K562 (cell line): ENCODE data around the gene ZNF18. TPM values are rescaled to one million over a fixed set of nuclear protein-coding genes. Genes with fewer than 3 reads are reported as not detected.

Experiments used
- ATAC-seq: fragments of 200-7000 bp; cut with Tn5 transposase; 3 replicates; pipeline ENCODE4 v1.9.1; 2020; ENCODE audit warnings: moderate library complexity
- BruUV-seq: library from RNA; stranded (reverse); fragments of 400-500 nt; replicated peaks from 2 replicates; lab custom pipeline; 2021; lab: Mats Ljungman, UMichigan
- CTCF ChIA-PET: fragments of 300-600 bp; formaldehyde crosslinking; extraction: SDS; loops from one replicate; lab custom pipeline; 2021; ENCODE audit warnings: low intra/inter-chr PET ratio; lab: Yijun Ruan, JAX
- POLR2A ChIA-PET: fragments of 300-600, 350-650 bp; sonication (Branson Sonifier 250); formaldehyde crosslinking; extraction: SDS; loops from one replicate; lab custom pipeline; 2021; ENCODE audit warnings: antibody characterized with exemption, inconsistent platforms; lab: Yijun Ruan, JAX
- DNase-seq, 4 experiments: peaks; one replicate each; pipeline versions ENCODE4 v3.0.0 to v3.0.0-alpha.2; 2011 to 2018; ENCODE audit warnings: low spot score in 3 of 4, mixed read lengths in 3 of 4; ENCODE audit errors: extremely low read depth in 1 of 4
- FAIRE-seq: peaks from 2 replicates; lab custom pipeline; 2011; peaks lifted over from hg19 to GRCh38; lab: Jason Lieb, UNC
- H2AFZ ChIP-seq: 2 replicates; pipeline ENCODE4 v1.6.0; 2011; ENCODE audit warnings: low read depth, low read length, control low read depth, inconsistent platforms
- H3K27ac ChIP-seq: fragments of 200-600 bp; 3 replicates; pipeline ENCODE4 v1.8.0; 2011; ENCODE audit warnings: low read depth, mild to moderate bottlenecking, control low read depth, inconsistent platforms, low read length, moderate library complexity, mixed read lengths; ENCODE audit errors: extremely low read depth
- H3K27me3 ChIP-seq, 2 experiments: fragments of 300-600 bp in 1 of 2; 2 replicates in 1 of 2; 3 replicates in 1 of 2; pipeline versions ENCODE4 v1.6.0 to v1.8.0; 2011; ENCODE audit warnings: inconsistent platforms in 2 of 2, low read length in 2 of 2, mild to moderate bottlenecking in 1 of 2, mixed read lengths in 1 of 2, moderate library complexity in 1 of 2; ENCODE audit not compliant: control insufficient read depth in 2 of 2, insufficient read depth in 2 of 2
- H3K36me3 ChIP-seq: fragments of 300-600 bp; 3 replicates; pipeline ENCODE4 v1.8.0; 2011; ENCODE audit warnings: mild to moderate bottlenecking, low read length, inconsistent platforms; ENCODE audit not compliant: control insufficient read depth, insufficient read depth
- H3K4me1 ChIP-seq, 2 experiments: fragments of 200-600 bp in 1 of 2; replicated peaks in 1 of 2; 2 replicates in 1 of 2; 3 replicates in 1 of 2; pipeline versions ENCODE4 v1.5.1 to v1.8.0; 2011; ENCODE audit warnings: inconsistent platforms in 2 of 2, low read length in 2 of 2, mild to moderate bottlenecking in 1 of 2, mixed read lengths in 1 of 2, moderate library complexity in 1 of 2; ENCODE audit not compliant: control insufficient read depth in 2 of 2, insufficient read depth in 2 of 2
- H3K4me2 ChIP-seq: 2 replicates; pipeline ENCODE4 v1.6.1; 2011; ENCODE audit warnings: low read length, control low read depth, inconsistent platforms, mixed read lengths; ENCODE audit not compliant: insufficient read depth
- H3K4me3 ChIP-seq: fragments of 200-600 bp; sonication (generic), shearing (Covaris generic); 2 replicates; pipeline ENCODE4 v1.5.1; 2016; ENCODE audit warnings: control low read depth, inconsistent platforms
- H3K79me2 ChIP-seq: fragments of 200-600 bp; 3 replicates; pipeline ENCODE4 v1.8.0; 2011; ENCODE audit warnings: low read length, inconsistent platforms; ENCODE audit not compliant: control insufficient read depth, insufficient read depth
- H3K9ac ChIP-seq, 2 experiments: 2 replicates each; pipeline versions ENCODE4 v1.6.0 to v1.6.1; 2011; ENCODE audit warnings: low read depth in 2 of 2, low read length in 2 of 2, control low read depth in 1 of 2, inconsistent platforms in 1 of 2, mild to moderate bottlenecking in 1 of 2, mixed read lengths in 1 of 2; ENCODE audit not compliant: insufficient read depth in 1 of 2
- H3K9me1 ChIP-seq: one replicate; pipeline ENCODE4 v1.6.0; 2011; ENCODE audit warnings: inconsistent platforms, mild to moderate bottlenecking, low read length, moderate library complexity; ENCODE audit not compliant: control insufficient read depth, insufficient read depth
- H3K9me3 ChIP-seq: replicated peaks from 2 replicates; pipeline ENCODE4 v1.5.1; 2011; ENCODE audit warnings: low read depth, low read length, inconsistent platforms; ENCODE audit not compliant: control insufficient read depth, insufficient read depth
- H4K20me1 ChIP-seq: replicated peaks from 2 replicates; pipeline ENCODE4 v1.6.1; 2011; ENCODE audit warnings: low read length, inconsistent platforms, mixed read lengths; ENCODE audit not compliant: control insufficient read depth, insufficient read depth
- DIDO1 ChIP-seq: fragments of 450-650 bp; IDR thresholded peaks from 2 replicates; pipeline ENCODE4 v1.6.1; 2016; ENCODE audit warnings: low read depth, missing biosample characterization, missing genetic modification characterization
- FOSL1 ChIP-seq: fragments of 200-800 bp; sonication (Bioruptor generic); conservative IDR thresholded peaks from 2 replicates; pipeline ENCODE4 v1.6.1; 2016; ENCODE audit warnings: missing genetic modification characterization, missing compliant biosample characterization
- HLTF ChIP-seq: fragments of 450-650 bp; IDR thresholded peaks from 2 replicates; pipeline ENCODE4 v1.6.1; 2016
- MAFK ChIP-seq: IDR thresholded peaks from 2 replicates; pipeline ENCODE4 v1.6.1; 2011; ENCODE audit warnings: low read length, improper control_type of control experiment
- NFIX ChIP-seq: fragments of 250-450 bp; sonication (Bioruptor Pico); IDR thresholded peaks from 2 replicates; pipeline ENCODE4 v1.4.0; 2020; ENCODE audit warnings: low read depth, mild to moderate bottlenecking, moderate library complexity
- RBM34 ChIP-seq: fragments of 200-400 bp; formaldehyde crosslinking; IDR thresholded peaks from 2 replicates; pipeline ENCODE4 v1.6.1; 2018; ENCODE audit warnings: low read length, borderline replicate concordance; ENCODE audit not compliant: insufficient read depth
- SP1 ChIP-seq: sonication (generic); formaldehyde crosslinking; IDR thresholded peaks from 2 replicates; pipeline ENCODE4 v1.8.1; 2022; ENCODE audit warnings: mild to moderate bottlenecking, missing genetic modification reagents
- USF2 ChIP-seq: sonication (generic); formaldehyde crosslinking; IDR thresholded peaks from 2 replicates; pipeline ENCODE4 v1.5.0; 2020; ENCODE audit warnings: missing genetic modification reagents
- ZBTB11 ChIP-seq, 3 experiments: fragments of 200-800 bp in 1 of 3; fragments of 250-450 bp in 1 of 3; fragments of 450-650 bp in 1 of 3; sonication (Bioruptor Pico) in 1 of 3; sonication (Bioruptor generic) in 1 of 3; formaldehyde crosslinking in 1 of 3; IDR thresholded peaks; 2 replicates each; pipeline versions ENCODE4 v1.6.1 to v1.8.0; 2016 to 2022; ENCODE audit warnings: mild to moderate bottlenecking in 2 of 3, missing genetic modification characterization in 2 of 3, missing compliant biosample characterization in 1 of 3, moderate library complexity in 1 of 3
- ZBTB17 ChIP-seq: fragments of 450-650 bp; formaldehyde crosslinking; IDR thresholded peaks from 2 replicates; pipeline ENCODE4 v1.4.0; 2020; ENCODE audit warnings: mild to moderate bottlenecking
- ZNF217 ChIP-seq: sonication (generic); formaldehyde crosslinking; IDR thresholded peaks from 2 replicates; pipeline ENCODE4 v1.8.0; 2022; ENCODE audit warnings: mild to moderate bottlenecking, missing genetic modification reagents
- ZNF324 ChIP-seq: fragments of 250-450 bp; sonication (Bioruptor Pico); IDR thresholded peaks from 2 replicates; pipeline ENCODE4 v1.4.0; 2020; ENCODE audit warnings: mild to moderate bottlenecking
- WGBS: fragments of 100-300 bp; shearing (Covaris generic); methylation state at CpG from one replicate; pipeline ENCODE4 v1.1.6; 2016; ENCODE audit warnings: low coverage, mixed read lengths; ENCODE audit not compliant: insufficient coverage; ENCODE audit errors: missing lambda C conversion rate; 5-methylcytosine and 5-hydroxymethylcytosine counted together
- in situ Hi-C: fragments of 300-500 bp; cut with MboI; formaldehyde crosslinking; loops from 4 replicates; pipeline ENCODE4 v1.15.0; 2018; ENCODE audit warnings: inconsistent platforms, mixed read lengths
- intact Hi-C: fragments of 100-400 bp; cut with micrococcal nuclease; formaldehyde crosslinking; loops from 2 replicates; pipeline ENCODE4 v1.14.2; 2022
- polyA plus RNA-seq, 8 experiments: library from polyadenylated mRNA; depleted of rRNA in 4 of 8; stranded (reverse) in 5 of 8; unstranded in 3 of 8; fragments of >200 nt; fragmentation: Nextera tagmentation in 2 of 8; fragmentation: Illumina TruSeq in 1 of 8; extraction: Ambion mirVana in 2 of 8; extraction: Trizol in 1 of 8; gene quantifications; 2 replicates each; pipeline versions ENCODE4 v1.2.1 to v1.2.3, GENCODE V29; 2011 to 2014; ENCODE audit warnings: inconsistent platforms in 1 of 8, missing spikeins in 1 of 8
- total RNA-seq, 7 experiments: library from RNA; depleted of rRNA in 6 of 7; stranded (reverse); fragments of >200 nt in 6 of 7; fragmentation: Illumina TruSeq in 2 of 7; extraction: Trizol in 2 of 7; gene quantifications; 2 replicates each; pipeline versions ENCODE4 v1.2.1 to v1.2.3, GENCODE V29; 2011 to 2021; ENCODE audit warnings: low replicate concordance in 1 of 7
- TF ChIP-seq, protein P1 (sequence below): fragments of 250-450 bp; sonication (Bioruptor Pico); IDR thresholded peaks from 2 replicates; pipeline ENCODE4 v1.4.0; 2020; ENCODE audit warnings: mild to moderate bottlenecking

The ZNF18 gene
- total and polyA plus RNA-seq, 9 of the 15 experiments (the other 6 are each of a cell fraction or from before 2014, with no cell fraction given): 1.1 to 5.0 (median 3.4) TPM

DNA sequence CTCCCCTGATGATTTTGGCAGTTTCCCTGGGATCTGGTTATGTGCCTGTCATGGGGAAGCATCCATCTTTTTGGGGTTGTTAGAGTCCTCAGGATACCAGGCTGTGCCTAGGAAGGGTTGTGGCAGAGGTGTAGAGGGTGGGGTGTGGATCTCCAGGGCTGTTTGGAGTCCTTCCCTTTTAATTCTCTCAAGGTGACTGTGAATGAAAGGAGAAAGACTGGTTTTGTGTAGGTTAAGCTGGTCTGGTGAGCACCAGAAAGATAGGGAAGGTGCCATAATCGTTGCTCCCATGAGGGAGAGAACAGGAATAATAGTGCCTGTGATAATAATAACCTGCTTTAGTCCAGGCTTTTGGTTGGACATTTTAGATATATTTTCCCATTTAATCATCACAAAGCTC, 30.4 kb upstream of the ZNF18 start:
- in situ Hi-C loops: no loop called here
- H3K27ac ChIP-seq: no peak overlapping the region
- no peak for ATAC-seq
- no peak overlapping the region for H3K9ac ChIP-seq
- no peaks in the 10 kb centered on the region for H3K9me3 ChIP-seq
- H3K79me2 ChIP-seq: peaks cover 43% of the 10 kb centered on the region
- no peak overlapping the region for H3K4me2 ChIP-seq
- 0 out of 3 replicates have a peak, but pooled peaks cover 3% of the 10 kb centered on the region for H3K36me3 ChIP-seq
- no CpG with 5 or more reads among the region's 1 CpG for WGBS
- no peak overlapping the region for H3K4me3 ChIP-seq
- BruUV-seq: no TSS peak
- peaks cover 0 to 10% of the 10 kb centered on the region in 2 experiments; a peak in 2 of 5 replicates for H3K4me1 ChIP-seq
- no peak overlapping the region for H2AFZ ChIP-seq
- H3K9me1 ChIP-seq: peaks cover 2% of the 10 kb centered on the region
- no peak for DNase-seq
- CTCF ChIA-PET: no interaction called here
- TF ChIP-seq FOSL1: no peak
- no peak for TF ChIP-seq HLTF
- TF ChIP-seq ZBTB17 (CRISPR knock-in tag): no peak
- TF ChIP-seq ZNF324 (CRISPR knock-in tag): no peak
- no peak for TF ChIP-seq DIDO1 (tag)
- no peak for TF ChIP-seq ZBTB11 (CRISPR knock-in tag; IDR thresholded peaks at IDR 0.05)
- no peak for TF ChIP-seq RBM34
- TF ChIP-seq NFIX (CRISPR knock-in tag): no peak
- TF ChIP-seq, protein P1, sequence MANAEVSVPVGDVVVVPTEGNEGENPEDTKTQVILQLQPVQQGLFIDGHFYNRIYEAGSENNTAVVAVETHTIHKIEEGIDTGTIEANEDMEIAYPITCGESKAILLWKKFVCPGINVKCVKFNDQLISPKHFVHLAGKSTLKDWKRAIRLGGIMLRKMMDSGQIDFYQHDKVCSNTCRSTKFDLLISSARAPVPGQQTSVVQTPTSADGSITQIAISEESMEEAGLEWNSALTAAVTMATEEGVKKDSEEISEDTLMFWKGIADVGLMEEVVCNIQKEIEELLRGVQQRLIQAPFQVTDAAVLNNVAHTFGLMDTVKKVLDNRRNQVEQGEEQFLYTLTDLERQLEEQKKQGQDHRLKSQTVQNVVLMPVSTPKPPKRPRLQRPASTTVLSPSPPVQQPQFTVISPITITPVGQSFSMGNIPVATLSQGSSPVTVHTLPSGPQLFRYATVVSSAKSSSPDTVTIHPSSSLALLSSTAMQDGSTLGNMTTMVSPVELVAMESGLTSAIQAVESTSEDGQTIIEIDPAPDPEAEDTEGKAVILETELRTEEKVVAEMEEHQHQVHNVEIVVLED (CRISPR knock-in tag): no peak
- no peak for TF ChIP-seq MAFK
- TF ChIP-seq ZNF217 (CRISPR knock-in tag): no peak
- no peak for TF ChIP-seq SP1 (CRISPR knock-in tag)
- no peak for TF ChIP-seq USF2
- TF ChIP-seq, all 486 proteins: peak for 0
- Histone ChIP-seq H4K20me1 (peaks cover 14% of the 10 kb centered on the region; the same call in 1 of the 2 replicates), H3K27me3 (no peaks in the 10 kb centered on the region)
- no peak for FAIRE-seq
- POLR2A ChIA-PET: interaction anchor here (0.8 kb wide), 1 partner anchor 9 kb away, joined by 4 read pairs; no protein-coding TSS in a partner anchor
- intact Hi-C loops: no loop called here
